Neural cell (in vitro differentiated cells): ENCODE results near the gene HSPB7.

Experiments used
- EP300 ChIP-seq: fragments of 450-650 bp; conservative IDR thresholded peaks from 2 replicates; pipeline ENCODE4 v1.6.1; 2014; ENCODE audit warnings: antibody characterized with exemption, mild to moderate bottlenecking, moderate library complexity; ENCODE audit not compliant: poor library complexity, severe bottlenecking
- EZH2 ChIP-seq: fragments of 200-600, 300-800 bp; shearing (Covaris generic), sonication (generic); IDR thresholded peaks from 2 replicates; pipeline ENCODE4 v1.6.1; 2014; ENCODE audit warnings: antibody characterized with exemption, low read length, borderline replicate concordance, mild to moderate bottlenecking; ENCODE audit not compliant: insufficient read depth, poor library complexity, severe bottlenecking
- MXI1 ChIP-seq: fragments of 450-650 bp; conservative IDR thresholded peaks from 2 replicates; pipeline ENCODE4 v1.6.1; 2014; ENCODE audit warnings: antibody characterized with exemption, mild to moderate bottlenecking; ENCODE audit not compliant: poor library complexity, severe bottlenecking
- POLR2AphosphoS5 ChIP-seq: IDR thresholded peaks from 2 replicates; pipeline ENCODE4 v1.6.1; 2012
- RAD21 ChIP-seq: fragments of 450-650 bp; conservative IDR thresholded peaks from 2 replicates; pipeline ENCODE4 v1.6.1; 2014; ENCODE audit warnings: antibody characterized with exemption, mild to moderate bottlenecking, moderate library complexity
- SMC3 ChIP-seq: fragments of 450-650 bp; conservative IDR thresholded peaks from 2 replicates; pipeline ENCODE4 v1.6.1; 2014; ENCODE audit warnings: antibody characterized with exemption, mild to moderate bottlenecking, moderate library complexity; ENCODE audit not compliant: poor library complexity
- TAF1 ChIP-seq: IDR thresholded peaks from 2 replicates; pipeline ENCODE4 v1.6.1; 2012; ENCODE audit warnings: low read depth
- TF ChIP-seq, protein P1 (sequence below): fragments of 450-650 bp; IDR thresholded peaks from 2 replicates; pipeline ENCODE4 v1.5.1; 2014; ENCODE audit warnings: antibody characterized with exemption, mild to moderate bottlenecking, moderate library complexity; ENCODE audit not compliant: poor library complexity, severe bottlenecking
- TF ChIP-seq, protein P2 (sequence below): IDR thresholded peaks from 2 replicates; pipeline ENCODE4 v1.6.1; 2012; ENCODE audit warnings: borderline replicate concordance

DNA sequence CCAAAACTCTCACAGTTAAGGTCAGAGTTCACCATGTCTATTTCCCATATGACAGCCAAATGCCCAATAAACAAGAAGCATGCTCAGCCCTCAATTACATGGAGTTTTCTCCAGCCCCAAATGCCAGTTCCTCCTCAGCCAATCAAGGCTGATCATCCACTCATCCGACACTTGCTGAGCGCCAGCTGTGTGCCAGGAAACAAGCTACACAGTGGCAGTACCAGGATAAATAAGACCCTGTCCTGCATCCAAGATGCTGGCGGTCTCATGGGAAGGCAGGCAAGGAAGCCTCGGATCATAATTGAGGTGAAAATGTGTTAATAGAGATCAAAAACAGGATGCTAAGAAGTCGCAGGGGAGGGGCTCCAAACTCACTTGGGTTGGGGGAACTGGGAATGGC is 49.7 kb downstream of the HSPB7 start:
- TF ChIP-seq RAD21 (no peak), SMC3 (no peak), TAF1 (no peak), EZH2 (no peak), EP300 (no peak), POLR2AphosphoS5 (no peak), MXI1 (no peak)
- TF ChIP-seq, protein P1, sequence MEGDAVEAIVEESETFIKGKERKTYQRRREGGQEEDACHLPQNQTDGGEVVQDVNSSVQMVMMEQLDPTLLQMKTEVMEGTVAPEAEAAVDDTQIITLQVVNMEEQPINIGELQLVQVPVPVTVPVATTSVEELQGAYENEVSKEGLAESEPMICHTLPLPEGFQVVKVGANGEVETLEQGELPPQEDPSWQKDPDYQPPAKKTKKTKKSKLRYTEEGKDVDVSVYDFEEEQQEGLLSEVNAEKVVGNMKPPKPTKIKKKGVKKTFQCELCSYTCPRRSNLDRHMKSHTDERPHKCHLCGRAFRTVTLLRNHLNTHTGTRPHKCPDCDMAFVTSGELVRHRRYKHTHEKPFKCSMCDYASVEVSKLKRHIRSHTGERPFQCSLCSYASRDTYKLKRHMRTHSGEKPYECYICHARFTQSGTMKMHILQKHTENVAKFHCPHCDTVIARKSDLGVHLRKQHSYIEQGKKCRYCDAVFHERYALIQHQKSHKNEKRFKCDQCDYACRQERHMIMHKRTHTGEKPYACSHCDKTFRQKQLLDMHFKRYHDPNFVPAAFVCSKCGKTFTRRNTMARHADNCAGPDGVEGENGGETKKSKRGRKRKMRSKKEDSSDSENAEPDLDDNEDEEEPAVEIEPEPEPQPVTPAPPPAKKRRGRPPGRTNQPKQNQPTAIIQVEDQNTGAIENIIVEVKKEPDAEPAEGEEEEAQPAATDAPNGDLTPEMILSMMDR, result no peak
- TF ChIP-seq, protein P2, sequence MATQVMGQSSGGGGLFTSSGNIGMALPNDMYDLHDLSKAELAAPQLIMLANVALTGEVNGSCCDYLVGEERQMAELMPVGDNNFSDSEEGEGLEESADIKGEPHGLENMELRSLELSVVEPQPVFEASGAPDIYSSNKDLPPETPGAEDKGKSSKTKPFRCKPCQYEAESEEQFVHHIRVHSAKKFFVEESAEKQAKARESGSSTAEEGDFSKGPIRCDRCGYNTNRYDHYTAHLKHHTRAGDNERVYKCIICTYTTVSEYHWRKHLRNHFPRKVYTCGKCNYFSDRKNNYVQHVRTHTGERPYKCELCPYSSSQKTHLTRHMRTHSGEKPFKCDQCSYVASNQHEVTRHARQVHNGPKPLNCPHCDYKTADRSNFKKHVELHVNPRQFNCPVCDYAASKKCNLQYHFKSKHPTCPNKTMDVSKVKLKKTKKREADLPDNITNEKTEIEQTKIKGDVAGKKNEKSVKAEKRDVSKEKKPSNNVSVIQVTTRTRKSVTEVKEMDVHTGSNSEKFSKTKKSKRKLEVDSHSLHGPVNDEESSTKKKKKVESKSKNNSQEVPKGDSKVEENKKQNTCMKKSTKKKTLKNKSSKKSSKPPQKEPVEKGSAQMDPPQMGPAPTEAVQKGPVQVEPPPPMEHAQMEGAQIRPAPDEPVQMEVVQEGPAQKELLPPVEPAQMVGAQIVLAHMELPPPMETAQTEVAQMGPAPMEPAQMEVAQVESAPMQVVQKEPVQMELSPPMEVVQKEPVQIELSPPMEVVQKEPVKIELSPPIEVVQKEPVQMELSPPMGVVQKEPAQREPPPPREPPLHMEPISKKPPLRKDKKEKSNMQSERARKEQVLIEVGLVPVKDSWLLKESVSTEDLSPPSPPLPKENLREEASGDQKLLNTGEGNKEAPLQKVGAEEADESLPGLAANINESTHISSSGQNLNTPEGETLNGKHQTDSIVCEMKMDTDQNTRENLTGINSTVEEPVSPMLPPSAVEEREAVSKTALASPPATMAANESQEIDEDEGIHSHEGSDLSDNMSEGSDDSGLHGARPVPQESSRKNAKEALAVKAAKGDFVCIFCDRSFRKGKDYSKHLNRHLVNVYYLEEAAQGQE, result no peak
